ENCODE measurements around the gene BBS1. TPM values are rescaled to one million over a fixed set of nuclear protein-coding genes. Genes with fewer than 3 reads are reported as not detected.

BBS1 gene
- polyA plus RNA-seq, 1 of the 3 experiments (the other 2 are of a cell fraction): 24.8 TPM

GRCh38 chr11:66473608-66474515, 36.6 kb upstream of the BBS1 start:
- TF ChIP-seq RXRA (IDR thresholded peaks at IDR 0.05; ENCODE audit: borderline replicate concordance, low read depth) (no peak), JUND (IDR thresholded peaks at IDR 0.05) (no peak), GATA2 (CRISPR knock-in tag; IDR thresholded peaks at IDR 0.05) (no peak), RFX5 (IDR thresholded peaks at IDR 0.05; ENCODE audit: low read length) (no peak), NRF1 (IDR thresholded peaks at IDR 0.05; ENCODE audit: low read depth, low read length) (no peak), GABPA (IDR thresholded peaks at IDR 0.05; ENCODE audit: low read depth) (no peak), TCF12 (IDR thresholded peaks at IDR 0.05) (no peak), MAX (IDR thresholded peaks at IDR 0.05; ENCODE audit: low read depth) (no peak), SIN3A (IDR thresholded peaks at IDR 0.05; ENCODE audit: borderline replicate concordance, low read depth, low read length) (no peak), FOXM1 (IDR thresholded peaks at IDR 0.05; ENCODE audit: low read depth) (no peak), NFIC (IDR thresholded peaks at IDR 0.05; ENCODE audit: borderline replicate concordance) (no peak), IRF3 (IDR thresholded peaks at IDR 0.05; ENCODE audit: low read depth, low read length) (no peak), TAF1 (IDR thresholded peaks at IDR 0.05; ENCODE audit: borderline replicate concordance, low read depth, low read length) (no peak)
- TF ChIP-seq, protein P1, sequence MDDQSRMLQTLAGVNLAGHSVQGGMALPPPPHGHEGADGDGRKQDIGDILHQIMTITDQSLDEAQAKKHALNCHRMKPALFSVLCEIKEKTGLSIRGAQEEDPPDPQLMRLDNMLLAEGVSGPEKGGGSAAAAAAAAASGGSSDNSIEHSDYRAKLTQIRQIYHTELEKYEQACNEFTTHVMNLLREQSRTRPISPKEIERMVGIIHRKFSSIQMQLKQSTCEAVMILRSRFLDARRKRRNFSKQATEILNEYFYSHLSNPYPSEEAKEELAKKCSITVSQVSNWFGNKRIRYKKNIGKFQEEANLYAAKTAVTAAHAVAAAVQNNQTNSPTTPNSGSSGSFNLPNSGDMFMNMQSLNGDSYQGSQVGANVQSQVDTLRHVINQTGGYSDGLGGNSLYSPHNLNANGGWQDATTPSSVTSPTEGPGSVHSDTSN (IDR thresholded peaks at IDR 0.05): no peak
- TF ChIP-seq, protein P2, sequence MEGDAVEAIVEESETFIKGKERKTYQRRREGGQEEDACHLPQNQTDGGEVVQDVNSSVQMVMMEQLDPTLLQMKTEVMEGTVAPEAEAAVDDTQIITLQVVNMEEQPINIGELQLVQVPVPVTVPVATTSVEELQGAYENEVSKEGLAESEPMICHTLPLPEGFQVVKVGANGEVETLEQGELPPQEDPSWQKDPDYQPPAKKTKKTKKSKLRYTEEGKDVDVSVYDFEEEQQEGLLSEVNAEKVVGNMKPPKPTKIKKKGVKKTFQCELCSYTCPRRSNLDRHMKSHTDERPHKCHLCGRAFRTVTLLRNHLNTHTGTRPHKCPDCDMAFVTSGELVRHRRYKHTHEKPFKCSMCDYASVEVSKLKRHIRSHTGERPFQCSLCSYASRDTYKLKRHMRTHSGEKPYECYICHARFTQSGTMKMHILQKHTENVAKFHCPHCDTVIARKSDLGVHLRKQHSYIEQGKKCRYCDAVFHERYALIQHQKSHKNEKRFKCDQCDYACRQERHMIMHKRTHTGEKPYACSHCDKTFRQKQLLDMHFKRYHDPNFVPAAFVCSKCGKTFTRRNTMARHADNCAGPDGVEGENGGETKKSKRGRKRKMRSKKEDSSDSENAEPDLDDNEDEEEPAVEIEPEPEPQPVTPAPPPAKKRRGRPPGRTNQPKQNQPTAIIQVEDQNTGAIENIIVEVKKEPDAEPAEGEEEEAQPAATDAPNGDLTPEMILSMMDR (IDR thresholded peaks at IDR 0.05): no peak
- TF ChIP-seq, protein P3, sequence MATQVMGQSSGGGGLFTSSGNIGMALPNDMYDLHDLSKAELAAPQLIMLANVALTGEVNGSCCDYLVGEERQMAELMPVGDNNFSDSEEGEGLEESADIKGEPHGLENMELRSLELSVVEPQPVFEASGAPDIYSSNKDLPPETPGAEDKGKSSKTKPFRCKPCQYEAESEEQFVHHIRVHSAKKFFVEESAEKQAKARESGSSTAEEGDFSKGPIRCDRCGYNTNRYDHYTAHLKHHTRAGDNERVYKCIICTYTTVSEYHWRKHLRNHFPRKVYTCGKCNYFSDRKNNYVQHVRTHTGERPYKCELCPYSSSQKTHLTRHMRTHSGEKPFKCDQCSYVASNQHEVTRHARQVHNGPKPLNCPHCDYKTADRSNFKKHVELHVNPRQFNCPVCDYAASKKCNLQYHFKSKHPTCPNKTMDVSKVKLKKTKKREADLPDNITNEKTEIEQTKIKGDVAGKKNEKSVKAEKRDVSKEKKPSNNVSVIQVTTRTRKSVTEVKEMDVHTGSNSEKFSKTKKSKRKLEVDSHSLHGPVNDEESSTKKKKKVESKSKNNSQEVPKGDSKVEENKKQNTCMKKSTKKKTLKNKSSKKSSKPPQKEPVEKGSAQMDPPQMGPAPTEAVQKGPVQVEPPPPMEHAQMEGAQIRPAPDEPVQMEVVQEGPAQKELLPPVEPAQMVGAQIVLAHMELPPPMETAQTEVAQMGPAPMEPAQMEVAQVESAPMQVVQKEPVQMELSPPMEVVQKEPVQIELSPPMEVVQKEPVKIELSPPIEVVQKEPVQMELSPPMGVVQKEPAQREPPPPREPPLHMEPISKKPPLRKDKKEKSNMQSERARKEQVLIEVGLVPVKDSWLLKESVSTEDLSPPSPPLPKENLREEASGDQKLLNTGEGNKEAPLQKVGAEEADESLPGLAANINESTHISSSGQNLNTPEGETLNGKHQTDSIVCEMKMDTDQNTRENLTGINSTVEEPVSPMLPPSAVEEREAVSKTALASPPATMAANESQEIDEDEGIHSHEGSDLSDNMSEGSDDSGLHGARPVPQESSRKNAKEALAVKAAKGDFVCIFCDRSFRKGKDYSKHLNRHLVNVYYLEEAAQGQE (IDR thresholded peaks at IDR 0.05; ENCODE audit: low read depth, low read length): no peak
- TF ChIP-seq, protein P4, sequence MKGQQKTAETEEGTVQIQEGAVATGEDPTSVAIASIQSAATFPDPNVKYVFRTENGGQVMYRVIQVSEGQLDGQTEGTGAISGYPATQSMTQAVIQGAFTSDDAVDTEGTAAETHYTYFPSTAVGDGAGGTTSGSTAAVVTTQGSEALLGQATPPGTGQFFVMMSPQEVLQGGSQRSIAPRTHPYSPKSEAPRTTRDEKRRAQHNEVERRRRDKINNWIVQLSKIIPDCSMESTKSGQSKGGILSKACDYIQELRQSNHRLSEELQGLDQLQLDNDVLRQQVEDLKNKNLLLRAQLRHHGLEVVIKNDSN (IDR thresholded peaks at IDR 0.05; ENCODE audit: borderline replicate concordance, low read depth): no peak
- no peaks in the 10 kb centered on the region for H3F3A ChIP-seq (replicated peaks; ENCODE audit: insufficient read depth)
- WGBS (ENCODE audit: low lambda C conversion rate): 92% methylated on average over 6 of the region's 20 CpGs
- H3K4me2 ChIP-seq: no peak overlapping the region
- peaks cover 0 to 6% of the 10 kb centered on the region in 2 experiments; a peak in 2 of 4 replicates for H3K4me1 ChIP-seq (ENCODE audit: control insufficient read depth in 1 of 2, insufficient read depth in 2 of 2, low read depth in 1 of 2, low read length in 1 of 2)
- no peaks in the 10 kb centered on the region for H3K9me3 ChIP-seq
- H4K20me1 ChIP-seq (ENCODE audit: insufficient read depth): no peaks in the 10 kb centered on the region
- H2AFZ ChIP-seq (ENCODE audit: low read depth): no peak overlapping the region
- POLR2A ChIA-PET: no interaction called here
- H3K27ac ChIP-seq (ENCODE audit: low read depth in 2 of 2, low read length in 1 of 2): no peak overlapping the region
- CTCF ChIA-PET: interaction anchor here (2.5 kb wide), 1 partner anchor 87 kb away, joined by 7 read pairs; no protein-coding TSS in a partner anchor
- H3K79me2 ChIP-seq (ENCODE audit: insufficient read depth): peaks cover 6% of the 10 kb centered on the region; the same call in 1 of the 2 replicates
- DNase-seq: no peak
- H3K27me3 ChIP-seq (ENCODE audit: insufficient read depth): no peaks in the 10 kb centered on the region
- H3K36me3 ChIP-seq (replicated peaks in 1 of 2; ENCODE audit: control insufficient read depth in 1 of 2, insufficient read depth in 2 of 2, low read length in 1 of 2): peaks cover 6 to 23% of the 10 kb centered on the region in 2 experiments
- no peak overlapping the region for H3K4me3 ChIP-seq (ENCODE audit: low read depth in 2 of 2, low read length in 1 of 2)
- H3K9me2 ChIP-seq: no peaks in the 10 kb centered on the region
- no peak overlapping the region for H3K9ac ChIP-seq

Data from SK-N-SH (cell line).